ENCODE measurements around the gene ACAA2. TPM values are rescaled to one million over a fixed set of nuclear protein-coding genes. Genes with fewer than 3 reads are reported as not detected.

Gene ACAA2
- polyA plus RNA-seq, 1 experiment: 33.8 TPM

DNA sequence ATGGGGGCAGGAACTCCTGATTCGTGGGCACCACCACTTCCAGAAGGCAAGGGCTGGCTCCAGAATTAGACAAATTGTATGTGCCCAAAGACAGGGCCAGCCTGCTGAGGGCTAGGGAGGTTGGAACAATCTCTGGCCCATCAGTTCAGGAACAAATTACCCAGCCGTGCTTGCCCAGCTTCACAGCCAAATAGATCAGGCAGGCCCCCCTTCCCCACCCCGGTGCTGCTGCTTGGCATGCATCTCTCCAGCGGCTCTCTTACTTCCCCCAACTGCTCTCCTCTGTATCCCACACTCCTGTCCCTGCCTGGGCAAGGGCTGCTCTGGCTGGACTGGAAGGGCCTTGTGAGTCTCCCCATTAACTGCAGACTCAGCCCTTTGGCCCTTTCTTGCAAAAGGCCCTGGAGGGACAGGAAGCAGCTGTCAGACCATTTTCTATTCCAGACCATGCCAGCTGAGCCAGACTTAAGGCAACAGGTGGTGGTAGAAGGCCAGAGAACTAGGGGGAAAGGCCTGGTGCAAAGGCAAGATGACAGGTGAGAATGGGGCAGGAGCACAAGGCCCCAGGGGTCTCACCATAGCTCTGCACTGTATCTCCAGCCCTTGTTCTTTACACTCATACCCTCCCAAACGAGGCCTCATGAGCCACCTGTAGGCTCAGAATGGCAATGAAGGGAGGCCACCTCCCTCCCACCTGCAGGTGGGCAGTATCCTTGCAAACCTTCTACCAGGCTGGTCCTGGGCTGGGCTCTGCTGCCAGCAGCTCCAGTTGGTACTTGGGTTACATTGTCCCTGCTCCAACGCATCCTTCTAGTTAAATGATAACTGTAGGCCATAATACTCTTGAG is 30.7 kb upstream of the ACAA2 start:
- H3K27ac ChIP-seq (ENCODE audit: low read depth, low read length): no peak overlapping the region

GRCh38 chr18:49843131-49843530 is 29.8 kb upstream of the ACAA2 start:
- H3K4me3 ChIP-seq (ENCODE audit: low read depth, low read length): no peak overlapping the region
- H3K27ac ChIP-seq (ENCODE audit: low read depth, low read length): no peak overlapping the region
- no peaks in the 10 kb centered on the region for H3K9me3 ChIP-seq (ENCODE audit: control insufficient read depth, insufficient read depth, low read length)
- CTCF ChIA-PET: no interaction called here
- TF ChIP-seq CTCF (IDR thresholded peaks at IDR 0.05; ENCODE audit: low read depth, low read length): no peak
- no peaks in the 10 kb centered on the region for H3K27me3 ChIP-seq (ENCODE audit: control insufficient read depth, insufficient read depth, low read length)
- no peak for DNase-seq (ENCODE audit: low read depth, low spot score)
- POLR2A ChIA-PET: no interaction called here

More for the DNA sequence above, 30.7 kb upstream of the ACAA2 start:
- H3K27me3 ChIP-seq (ENCODE audit: control insufficient read depth, insufficient read depth, low read length): no peaks in the 10 kb centered on the region
- H3K9me3 ChIP-seq (ENCODE audit: control insufficient read depth, insufficient read depth, low read length): no peaks in the 10 kb centered on the region
- TF ChIP-seq CTCF (IDR thresholded peaks at IDR 0.05; ENCODE audit: low read depth, low read length): no peak
- no peak for DNase-seq (ENCODE audit: low read depth, low spot score)
- POLR2A ChIA-PET: no interaction called here
- CTCF ChIA-PET: interaction anchor here (3.9 kb wide), 1 partner anchor 15 kb away, joined by 18 read pairs; no protein-coding TSS in a partner anchor
- H3K4me3 ChIP-seq (ENCODE audit: low read depth, low read length): no peak overlapping the region

DNA sequence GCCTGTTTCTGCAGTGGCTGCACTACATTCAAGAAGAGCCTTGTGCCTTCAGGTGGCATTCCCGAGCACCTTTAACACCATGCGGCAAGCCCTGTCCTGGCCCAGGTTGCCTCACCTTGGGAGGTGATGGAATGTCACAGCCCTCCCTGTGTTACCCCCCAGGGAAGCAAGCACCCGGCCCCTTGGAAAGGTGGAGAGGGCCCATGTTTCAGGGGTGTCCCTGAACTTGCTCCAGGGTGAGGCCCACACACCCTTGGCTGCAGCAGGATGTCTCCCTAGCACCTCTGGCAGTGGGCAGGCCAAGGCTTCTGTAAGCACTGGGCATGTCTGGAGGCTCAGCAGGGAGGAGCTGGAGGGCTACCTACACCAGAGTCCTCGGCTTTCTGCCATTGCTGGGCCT is 29.3 kb upstream of the ACAA2 start:
- CTCF ChIA-PET: interaction anchor here (0.7 kb wide), 2 partner anchors 50 to 425 kb away, joined by 3 read pairs; no protein-coding TSS in a partner anchor
- Histone ChIP-seq H3K4me3 (ENCODE audit: low read depth, low read length) (no peak overlapping the region), H3K27me3 (ENCODE audit: control insufficient read depth, insufficient read depth, low read length) (no peaks in the 10 kb centered on the region), H3K27ac (ENCODE audit: low read depth, low read length) (no peak overlapping the region), H3K9me3 (ENCODE audit: control insufficient read depth, insufficient read depth, low read length) (no peaks in the 10 kb centered on the region)
- no peak for TF ChIP-seq CTCF (IDR thresholded peaks at IDR 0.05; ENCODE audit: low read depth, low read length)
- POLR2A ChIA-PET: no interaction called here
- DNase-seq (ENCODE audit: low read depth, low spot score): no peak

GRCh38 chr18:49841236-49842217 is 28.2 kb upstream of the ACAA2 start:
- Histone ChIP-seq H3K27ac (ENCODE audit: low read depth, low read length) (no peak overlapping the region), H3K9me3 (ENCODE audit: control insufficient read depth, insufficient read depth, low read length) (no peaks in the 10 kb centered on the region), H3K4me3 (ENCODE audit: low read depth, low read length) (no peak overlapping the region), H3K27me3 (ENCODE audit: control insufficient read depth, insufficient read depth, low read length) (no peaks in the 10 kb centered on the region)
- POLR2A ChIA-PET: no interaction called here
- TF ChIP-seq CTCF (IDR thresholded peaks at IDR 0.05; ENCODE audit: low read depth, low read length): no peak
- CTCF ChIA-PET: interaction anchor here (0.7 to 0.9 kb wide), 2 partner anchors 17 to 48 kb away, joined by 3 to 5 read pairs; no protein-coding TSS in a partner anchor
- DNase-seq (ENCODE audit: low read depth, low spot score): no peak
